ENCODE data around the gene ICAM4.
"Not testable (repeated sequence)": the region's sequence is repeated elsewhere in the genome, so short reads cannot be mapped to it uniquely, and the experiment has no call there.

Gene ICAM4

GRCh38 chr19:10336725-10337124 lies 50.0 kb downstream of the ICAM4 start:
- not testable (repeated sequence) for H2AFZ ChIP-seq (ENCODE audit: low read depth, low read length); H3K27me3 ChIP-seq (ENCODE audit: insufficient read depth, low read length); H3K36me3 ChIP-seq (ENCODE audit: insufficient read depth, low read length); H3K9me3 ChIP-seq (ENCODE audit: low read length); H3K4me3 ChIP-seq (ENCODE audit: low read length)
- H3K4me1 ChIP-seq (ENCODE audit: insufficient read depth, low read length) = peaks cover 12% of the 10 kb centered on the region

Data from neuron (in vitro differentiated cells).